Vagina (tissue), 2 donors: ENCODE data around the gene CETN2. TPM values are rescaled to one million over a fixed set of nuclear protein-coding genes. Genes with fewer than 3 reads are reported as not detected.
A peak's percentile ranks its signal among the peaks of the same experiment; 100 is the strongest.

ENCODE experiments used
- DNase-seq, 2 donors: peaks; one replicate each; pipeline ENCODE4 v3.0.0-alpha.2; 2017; ENCODE audit errors: extremely low spot score in 2 of 2
- H3K27ac ChIP-seq: fragments of 200-600 bp; sonication (generic); one replicate; pipeline ENCODE4 v1.5.1; 2019
- H3K27me3 ChIP-seq: fragments of 200-600 bp; sonication (generic); one replicate; pipeline ENCODE4 v1.5.1; 2019
- H3K36me3 ChIP-seq, 2 donors: fragments of 200-600 bp; sonication (generic); one replicate each; pipeline ENCODE4 v1.5.1; 2017 to 2019
- H3K4me1 ChIP-seq: fragments of 200-600 bp; sonication (generic); one replicate; pipeline ENCODE4 v1.5.1; 2019
- H3K4me3 ChIP-seq, 2 donors: fragments of 200-600 bp; sonication (generic); 1 replicate in 1 of 2; 2 replicates in 1 of 2; pipeline ENCODE4 v1.5.1; 2016 to 2019
- H3K9me3 ChIP-seq: fragments of 200-600 bp; sonication (generic); one replicate; pipeline ENCODE4 v1.5.1; 2019
- CTCF ChIP-seq, 3 experiments: fragments of 450-650 bp in 2 of 3; fragments of 200-600 bp in 1 of 3; sonication (generic) in 1 of 3; IDR thresholded peaks; one replicate each; pipeline ENCODE4 v1.5.1; 2017 to 2019; ENCODE audit warnings: antibody characterized with exemption in 3 of 3, mild to moderate bottlenecking in 2 of 3, moderate library complexity in 2 of 3
- POLR2A ChIP-seq, 2 donors: fragments of 450-650 bp; IDR thresholded peaks; one replicate each; pipeline ENCODE4 v1.6.1; 2017; ENCODE audit warnings: antibody characterized with exemption in 2 of 2, mild to moderate bottlenecking in 2 of 2, moderate library complexity in 2 of 2
- POLR2AphosphoS5 ChIP-seq, 2 donors: sonication (generic); formaldehyde crosslinking; IDR thresholded peaks; one replicate each; pipeline ENCODE4 v1.9.0; 2017; ENCODE audit warnings: antibody characterized with exemption in 2 of 2, mild to moderate bottlenecking in 2 of 2, low read depth in 1 of 2; ENCODE audit not compliant: insufficient read depth in 1 of 2
- intact Hi-C: fragments of 100-400 bp; cut with DNase I; formaldehyde crosslinking; loops from one replicate; pipeline ENCODE4 v1.15.1; 2023
- total RNA-seq: library from RNA; depleted of rRNA; stranded (reverse); fragments of >200 nt; gene quantifications from one replicate; pipeline ENCODE4 v1.2.3, GENCODE V29; 2016

The CETN2 gene
- total RNA-seq, 1 donor from 2014 or later, result 24.6 TPM

GRCh38 chrX:152822383-152823086, 8.0 kb downstream of the CETN2 start:
- Histone ChIP-seq H3K4me1 (no peaks in the 10 kb centered on the region), H3K36me3 (no peaks in the 10 kb centered on the region), H3K27me3 (no peaks in the 10 kb centered on the region), H3K27ac (no peak overlapping the region), H3K9me3 (no peaks in the 10 kb centered on the region), H3K4me3 (no peak overlapping the region)
- intact Hi-C loops, result no loop called here
- TF ChIP-seq POLR2AphosphoS5 (IDR thresholded peaks at IDR 0.05; ENCODE audit: insufficient read depth in 1 of 2, low read depth in 1 of 2), result no peak
- no peak for TF ChIP-seq POLR2A (IDR thresholded peaks at IDR 0.05)
- no peak for TF ChIP-seq CTCF (IDR thresholded peaks at IDR 0.05)
- peak in 1 of 2 donors; percentile 22 for DNase-seq

- no peaks in the 10 kb centered on the region for H3K27me3 ChIP-seq
- intact Hi-C loops, result no loop called here
- no peak overlapping the region for H3K4me3 ChIP-seq
Measured at GRCh38 chrX:152821145-152821765, 9.3 kb downstream of the CETN2 start.

GRCh38 chrX:152819732-152820131, 10.8 kb downstream of the CETN2 start:
- no peaks in the 10 kb centered on the region for H3K36me3 ChIP-seq
- H3K4me3 ChIP-seq, result no peak overlapping the region
- intact Hi-C loops, result no loop called here
- TF ChIP-seq POLR2AphosphoS5 (IDR thresholded peaks at IDR 0.05; ENCODE audit: insufficient read depth in 1 of 2, low read depth in 1 of 2), result no peak
- TF ChIP-seq CTCF (IDR thresholded peaks at IDR 0.05), result no peak
- no peak for TF ChIP-seq POLR2A (IDR thresholded peaks at IDR 0.05)
- no peak overlapping the region for H3K27ac ChIP-seq
- H3K27me3 ChIP-seq, result no peaks in the 10 kb centered on the region
- no peaks in the 10 kb centered on the region for H3K4me1 ChIP-seq
- no peaks in the 10 kb centered on the region for H3K9me3 ChIP-seq
- peak in 1 of 2 donors; percentile 58 for DNase-seq

More at GRCh38 chrX:152821145-152821765, 9.3 kb downstream of the CETN2 start:
- no peaks in the 10 kb centered on the region for H3K4me1 ChIP-seq
- H3K36me3 ChIP-seq, result no peaks in the 10 kb centered on the region
- H3K9me3 ChIP-seq, result no peaks in the 10 kb centered on the region
- no peak overlapping the region for H3K27ac ChIP-seq
- TF ChIP-seq CTCF (IDR thresholded peaks at IDR 0.05), result peak in 1 of 3 experiments; percentile 19
- TF ChIP-seq POLR2A (IDR thresholded peaks at IDR 0.05), result no peak
- TF ChIP-seq POLR2AphosphoS5 (IDR thresholded peaks at IDR 0.05; ENCODE audit: insufficient read depth in 1 of 2, low read depth in 1 of 2), result no peak
- DNase-seq, result peak in 1 of 2 donors; percentile 91

- H3K9me3 ChIP-seq, result no peaks in the 10 kb centered on the region
- H3K4me3 ChIP-seq, result no peak overlapping the region
- TF ChIP-seq POLR2AphosphoS5 (IDR thresholded peaks at IDR 0.05; ENCODE audit: insufficient read depth in 1 of 2, low read depth in 1 of 2), result no peak
- TF ChIP-seq CTCF (IDR thresholded peaks at IDR 0.05), result no peak
- no peak for TF ChIP-seq POLR2A (IDR thresholded peaks at IDR 0.05)
- H3K27ac ChIP-seq, result no peak overlapping the region
- intact Hi-C loops, result no loop called here
- no peak for DNase-seq
- no peaks in the 10 kb centered on the region for H3K27me3 ChIP-seq
- H3K36me3 ChIP-seq, result no peaks in the 10 kb centered on the region
- H3K4me1 ChIP-seq, result no peaks in the 10 kb centered on the region
Measured at GRCh38 chrX:152819266-152819665, 11.3 kb downstream of the CETN2 start.

GRCh38 chrX:152818356-152818755, 12.2 kb downstream of the CETN2 start:
- Histone ChIP-seq H3K9me3 (no peaks in the 10 kb centered on the region), H3K36me3 (no peaks in the 10 kb centered on the region), H3K27me3 (no peaks in the 10 kb centered on the region), H3K4me1 (no peaks in the 10 kb centered on the region), H3K4me3 (no peak overlapping the region), H3K27ac (no peak overlapping the region)
- intact Hi-C loops, result no loop called here
- no peak for DNase-seq
- TF ChIP-seq CTCF (IDR thresholded peaks at IDR 0.05), result no peak
- TF ChIP-seq POLR2A (IDR thresholded peaks at IDR 0.05), result no peak
